IPS-15b (cell line): ENCODE measurements around the gene PACS2.

Experiments
- H3K27me3 ChIP-seq: one replicate; pipeline ENCODE4 v1.6.1; 2013; ENCODE audit warnings: low read length; ENCODE audit not compliant: control insufficient read depth, insufficient read depth
- H3K36me3 ChIP-seq: one replicate; pipeline ENCODE4 v1.6.1; 2013; ENCODE audit warnings: low read length; ENCODE audit not compliant: control insufficient read depth, insufficient read depth
- H3K4me1 ChIP-seq: one replicate; pipeline ENCODE4 v1.6.1; 2013; ENCODE audit warnings: mild to moderate bottlenecking, low read length; ENCODE audit not compliant: control insufficient read depth, insufficient read depth
- H3K4me3 ChIP-seq: one replicate; pipeline ENCODE4 v1.5.1; 2013; ENCODE audit warnings: low read depth, low read length
- H3K9ac ChIP-seq: one replicate; pipeline ENCODE4 v1.6.1; 2013; ENCODE audit warnings: low read depth, mild to moderate bottlenecking, low read length
- H3K9me3 ChIP-seq: one replicate; pipeline ENCODE4 v1.6.1; 2013; ENCODE audit warnings: mild to moderate bottlenecking, low read length; ENCODE audit not compliant: control insufficient read depth, insufficient read depth

PACS2 gene

GRCh38 chr14:105445901-105446845 is 131.6 kb downstream of the PACS2 start:
- Histone ChIP-seq H3K27me3 (no peaks in the 10 kb centered on the region), H3K4me3 (no peak overlapping the region), H3K4me1 (no peaks in the 10 kb centered on the region), H3K36me3 (peaks cover 30% of the 10 kb centered on the region), H3K9ac (no peak overlapping the region), H3K9me3 (no peaks in the 10 kb centered on the region)

GRCh38 chr14:105446971-105447370 is 132.4 kb downstream of the PACS2 start:
- Histone ChIP-seq H3K27me3 (no peaks in the 10 kb centered on the region), H3K4me3 (no peak overlapping the region), H3K4me1 (no peaks in the 10 kb centered on the region), H3K9me3 (no peaks in the 10 kb centered on the region), H3K36me3 (peaks cover 35% of the 10 kb centered on the region), H3K9ac (no peak overlapping the region)
